DOHH2 (cell line): Measurements from ENCODE around the gene UNC5A.

Experiments
- H3F3A ChIP-seq: fragments of 200-600 bp; sonication (generic), shearing (Covaris generic); 2 replicates; pipeline ENCODE4 v1.6.0; 2016; ENCODE audit warnings: antibody characterized with exemption, mild to moderate bottlenecking; ENCODE audit not compliant: control insufficient read depth, insufficient read depth
- H3K27ac ChIP-seq: fragments of 200-600 bp; sonication (generic); 2 replicates; pipeline ENCODE4 v1.5.1; 2014; ENCODE audit warnings: low read depth, mild to moderate bottlenecking, low read length, moderate library complexity
- H3K27me3 ChIP-seq: fragments of 200-600 bp; sonication (generic); 2 replicates; pipeline ENCODE4 v1.6.1; 2014; ENCODE audit warnings: mild to moderate bottlenecking, low read length, mixed read lengths; ENCODE audit not compliant: control insufficient read depth
- H3K36me3 ChIP-seq: fragments of 200-600 bp; sonication (generic); 2 replicates; pipeline ENCODE4 v1.6.1; 2014; ENCODE audit warnings: mild to moderate bottlenecking, low read length, moderate library complexity, mixed read lengths; ENCODE audit not compliant: control insufficient read depth
- H3K4me1 ChIP-seq: fragments of 200-600 bp; sonication (generic); 2 replicates; pipeline ENCODE4 v1.6.1; 2014; ENCODE audit warnings: mild to moderate bottlenecking, low read length, mixed read lengths; ENCODE audit not compliant: control insufficient read depth
- H3K4me2 ChIP-seq: fragments of 200-600 bp; sonication (generic); 2 replicates; pipeline ENCODE4 v1.6.0; 2014; ENCODE audit warnings: mild to moderate bottlenecking, low read length, moderate library complexity
- H3K4me3 ChIP-seq: fragments of 200-600 bp; sonication (generic); 2 replicates; pipeline ENCODE4 v1.5.1; 2014; ENCODE audit warnings: mild to moderate bottlenecking, low read length, mixed read lengths
- H3K79me2 ChIP-seq: fragments of 200-600 bp; sonication (generic); 2 replicates; pipeline ENCODE4 v1.6.1; 2014; ENCODE audit warnings: mild to moderate bottlenecking, low read length, mixed read lengths; ENCODE audit not compliant: control insufficient read depth
- H3K9me2 ChIP-seq: fragments of 200-600 bp; sonication (generic); replicated peaks from 2 replicates; pipeline ENCODE4 v1.6.1; 2014; ENCODE audit warnings: mild to moderate bottlenecking, low read length, mixed read lengths; ENCODE audit not compliant: control insufficient read depth
- H3K9me3 ChIP-seq: fragments of 200-600 bp; sonication (generic); 2 replicates; pipeline ENCODE4 v1.6.1; 2014; ENCODE audit warnings: antibody characterized with exemption, low read length, mixed read lengths; ENCODE audit not compliant: control insufficient read depth, insufficient read depth
- H4K20me1 ChIP-seq: fragments of 200-600 bp; sonication (generic); 2 replicates; pipeline ENCODE4 v1.6.0; 2014; ENCODE audit warnings: low read depth, mild to moderate bottlenecking, antibody characterized with exemption, low read length, moderate library complexity; ENCODE audit not compliant: control insufficient read depth, insufficient read depth
- EZH2phosphoT487 ChIP-seq: fragments of 200-600 bp; sonication (generic); IDR thresholded peaks from 2 replicates; pipeline ENCODE4 v1.6.1; 2017; ENCODE audit warnings: borderline replicate concordance, mild to moderate bottlenecking, antibody characterized with exemption, low read length, moderate library complexity, mixed read lengths
- TF ChIP-seq, protein P1 (sequence below): fragments of 200-600 bp; sonication (generic); IDR thresholded peaks from one replicate; pipeline ENCODE4 v1.5.1; 2014; ENCODE audit warnings: antibody characterized with exemption, mild to moderate bottlenecking, low read depth, low read length; ENCODE audit not compliant: poor library complexity, severe bottlenecking

The UNC5A gene

DNA sequence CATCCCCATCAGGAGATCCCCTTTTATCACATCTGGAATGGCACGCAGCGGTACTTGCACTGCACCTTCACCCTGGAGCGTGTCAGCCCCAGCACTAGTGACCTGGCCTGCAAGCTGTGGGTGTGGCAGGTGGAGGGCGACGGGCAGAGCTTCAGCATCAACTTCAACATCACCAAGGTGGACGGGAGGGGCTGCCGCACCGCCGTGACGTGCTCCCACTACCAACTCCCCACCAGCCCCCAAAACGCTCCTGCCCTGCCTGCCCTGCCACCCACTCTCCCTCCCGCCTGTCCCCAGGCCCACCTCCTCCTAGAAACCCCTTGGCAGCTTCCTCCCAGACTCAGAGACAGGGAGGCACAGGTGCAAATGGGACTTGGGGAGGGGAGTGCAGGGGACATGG is 68.1 kb downstream of the UNC5A start:
- Histone ChIP-seq H3K79me2 (no peaks in the 10 kb centered on the region), H3K9me3 (no peaks in the 10 kb centered on the region), H3F3A (no peaks in the 10 kb centered on the region), H3K9me2 (no peaks in the 10 kb centered on the region), H3K4me2 (no peak overlapping the region), H3K4me1 (no peaks in the 10 kb centered on the region), H3K4me3 (no peak overlapping the region), H3K36me3 (no peaks in the 10 kb centered on the region), H3K27me3 (peaks cover 7% of the 10 kb centered on the region; the same call in 1 of the 2 replicates), H4K20me1 (no peaks in the 10 kb centered on the region), H3K27ac (no peak overlapping the region)
- TF ChIP-seq, protein P1, sequence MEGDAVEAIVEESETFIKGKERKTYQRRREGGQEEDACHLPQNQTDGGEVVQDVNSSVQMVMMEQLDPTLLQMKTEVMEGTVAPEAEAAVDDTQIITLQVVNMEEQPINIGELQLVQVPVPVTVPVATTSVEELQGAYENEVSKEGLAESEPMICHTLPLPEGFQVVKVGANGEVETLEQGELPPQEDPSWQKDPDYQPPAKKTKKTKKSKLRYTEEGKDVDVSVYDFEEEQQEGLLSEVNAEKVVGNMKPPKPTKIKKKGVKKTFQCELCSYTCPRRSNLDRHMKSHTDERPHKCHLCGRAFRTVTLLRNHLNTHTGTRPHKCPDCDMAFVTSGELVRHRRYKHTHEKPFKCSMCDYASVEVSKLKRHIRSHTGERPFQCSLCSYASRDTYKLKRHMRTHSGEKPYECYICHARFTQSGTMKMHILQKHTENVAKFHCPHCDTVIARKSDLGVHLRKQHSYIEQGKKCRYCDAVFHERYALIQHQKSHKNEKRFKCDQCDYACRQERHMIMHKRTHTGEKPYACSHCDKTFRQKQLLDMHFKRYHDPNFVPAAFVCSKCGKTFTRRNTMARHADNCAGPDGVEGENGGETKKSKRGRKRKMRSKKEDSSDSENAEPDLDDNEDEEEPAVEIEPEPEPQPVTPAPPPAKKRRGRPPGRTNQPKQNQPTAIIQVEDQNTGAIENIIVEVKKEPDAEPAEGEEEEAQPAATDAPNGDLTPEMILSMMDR = no peak

DNA sequence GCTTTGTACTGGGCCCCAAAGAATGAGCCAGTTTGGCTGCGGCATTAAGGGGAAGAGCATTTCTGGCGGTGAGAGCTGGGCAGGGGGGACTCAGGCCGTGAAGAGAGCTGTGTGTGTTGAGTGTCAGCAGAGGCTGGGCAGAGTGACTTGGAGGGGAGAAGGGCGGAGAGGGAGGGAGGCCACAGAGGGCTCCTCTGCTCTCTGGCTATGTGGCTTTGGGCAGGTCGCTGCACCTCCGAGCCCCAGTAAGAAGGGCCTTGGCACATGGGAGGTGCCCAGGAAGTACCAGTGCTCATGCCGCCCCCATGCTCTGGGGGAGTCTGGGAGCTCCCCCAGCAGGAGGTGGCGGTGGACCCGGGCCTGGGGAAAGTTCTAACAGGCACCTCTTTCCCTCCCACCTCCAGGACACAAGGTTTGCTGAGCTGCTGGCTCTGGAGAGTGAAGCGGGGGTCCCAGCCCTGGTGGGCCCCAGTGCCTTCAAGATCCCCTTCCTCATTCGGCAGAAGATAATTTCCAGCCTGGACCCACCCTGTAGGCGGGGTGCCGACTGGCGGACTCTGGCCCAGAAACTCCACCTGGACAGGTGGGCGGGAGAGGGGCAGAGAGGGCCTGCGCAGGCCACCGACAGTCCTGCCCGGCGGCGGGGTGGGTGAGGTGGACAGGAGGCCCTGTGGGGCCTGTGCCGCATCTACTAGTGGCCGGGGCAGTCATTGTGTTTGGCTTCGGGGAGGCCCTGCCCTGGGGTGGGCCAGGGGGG is 68.7 kb downstream of the UNC5A start:
- no peaks in the 10 kb centered on the region for H3K9me2 ChIP-seq
- no peaks in the 10 kb centered on the region for H3K79me2 ChIP-seq
- H3K36me3 ChIP-seq = no peaks in the 10 kb centered on the region
- TF ChIP-seq, protein P1 = no peak
- TF ChIP-seq EZH2phosphoT487 = no peak
- H4K20me1 ChIP-seq = no peaks in the 10 kb centered on the region
- H3K9me3 ChIP-seq = no peaks in the 10 kb centered on the region
- H3K4me2 ChIP-seq = no peak overlapping the region
- H3K4me3 ChIP-seq = no peak overlapping the region
- H3F3A ChIP-seq = no peaks in the 10 kb centered on the region
- no peak overlapping the region for H3K27ac ChIP-seq
- no peaks in the 10 kb centered on the region for H3K4me1 ChIP-seq
- H3K27me3 ChIP-seq = peaks cover 7% of the 10 kb centered on the region; the same call in 1 of the 2 replicates

DNA sequence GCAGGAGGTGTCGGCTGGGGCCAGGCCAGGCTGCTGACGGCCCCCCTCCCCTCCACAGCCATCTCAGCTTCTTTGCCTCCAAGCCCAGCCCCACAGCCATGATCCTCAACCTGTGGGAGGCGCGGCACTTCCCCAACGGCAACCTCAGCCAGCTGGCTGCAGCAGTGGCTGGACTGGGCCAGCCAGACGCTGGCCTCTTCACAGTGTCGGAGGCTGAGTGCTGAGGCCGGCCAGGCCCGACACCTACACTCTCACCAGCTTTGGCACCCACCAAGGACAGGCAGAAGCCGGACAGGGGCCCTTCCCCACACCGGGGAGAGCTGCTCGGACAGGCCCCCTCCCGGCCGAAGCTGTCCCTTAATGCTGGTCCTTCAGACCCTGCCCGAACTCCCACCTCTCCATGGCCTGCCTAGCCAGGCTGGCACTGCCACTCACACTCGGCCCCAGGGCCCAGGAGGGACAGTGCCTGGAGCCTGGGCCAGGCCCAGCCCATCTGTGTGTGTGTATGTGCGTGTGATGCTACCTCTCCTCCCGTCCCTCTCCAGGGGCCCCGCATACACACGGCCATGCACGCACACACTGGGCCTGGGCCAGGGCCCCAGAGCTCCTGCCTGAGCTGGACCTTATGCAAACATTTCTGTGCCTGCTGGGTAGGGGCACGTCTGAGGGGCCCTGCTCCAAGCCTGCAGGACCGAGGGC is 69.5 kb downstream of the UNC5A start:
- Histone ChIP-seq H3K79me2 (no peaks in the 10 kb centered on the region), H3K9me2 (no peaks in the 10 kb centered on the region), H3K4me2 (no peak overlapping the region), H3F3A (no peaks in the 10 kb centered on the region), H3K27me3 (peaks cover 2% of the 10 kb centered on the region; the same call in 1 of the 2 replicates), H3K4me3 (no peak overlapping the region), H3K36me3 (no peaks in the 10 kb centered on the region), H3K27ac (no peak overlapping the region), H4K20me1 (no peaks in the 10 kb centered on the region), H3K9me3 (no peaks in the 10 kb centered on the region), H3K4me1 (no peaks in the 10 kb centered on the region)
- TF ChIP-seq, protein P1 = no peak
- TF ChIP-seq EZH2phosphoT487 = no peak
